Activated T-helper 1 cell treated with anti-CD3 and anti-CD28 coated beads, Interleukin-2, amount 50 U/mL, for 16 hours (primary cell): ENCODE measurements around the gene SRCAP.
A peak's percentile ranks its signal among the peaks of the same experiment; 100 is the strongest.

Experiments used
- DNase-seq, 2 donors: peaks; one replicate each; pipeline ENCODE4 v3.0.0-alpha.2; 2020; ENCODE audit warnings: low read depth in 1 of 2, low spot score in 1 of 2

The SRCAP gene

GRCh38 chr16:30771726-30772125 is 72.8 kb downstream of the SRCAP start:
- DNase-seq = no peak

- DNase-seq = no peak
Observed at GRCh38 chr16:30773826-30774225, 74.9 kb downstream of the SRCAP start.

- no peak for DNase-seq
Observed at GRCh38 chr16:30774367-30775130, 75.6 kb downstream of the SRCAP start.

- DNase-seq = no peak
Observed at GRCh38 chr16:30775131-30775391, 76.1 kb downstream of the SRCAP start.

- DNase-seq = peak in 1 of 2 donors; percentile 35
Observed at GRCh38 chr16:30775392-30776188, 76.6 kb downstream of the SRCAP start.

GRCh38 chr16:30777591-30778297 is 78.8 kb downstream of the SRCAP start:
- no peak for DNase-seq

- no peak for DNase-seq
Observed at GRCh38 chr16:30778549-30779244, 79.7 kb downstream of the SRCAP start.

- DNase-seq = no peak
Observed at GRCh38 chr16:30779596-30779995, 80.6 kb downstream of the SRCAP start.

GRCh38 chr16:30780021-30780420 is 81.0 kb downstream of the SRCAP start:
- DNase-seq = no peak

- no peak for DNase-seq
Observed at GRCh38 chr16:30780549-30780948, 81.6 kb downstream of the SRCAP start.

GRCh38 chr16:30782486-30783279 is 83.7 kb downstream of the SRCAP start:
- DNase-seq = no peak

- no peak for DNase-seq
Observed at GRCh38 chr16:30783280-30784109, 84.5 kb downstream of the SRCAP start.

GRCh38 chr16:30784215-30784614 is 85.2 kb downstream of the SRCAP start:
- DNase-seq = no peak

- no peak for DNase-seq
Observed at GRCh38 chr16:30785126-30786106, 86.4 kb downstream of the SRCAP start.

- DNase-seq = no peak
Observed at GRCh38 chr16:30786115-30786935, 87.4 kb downstream of the SRCAP start.

- no peak for DNase-seq
Observed at GRCh38 chr16:30786936-30787612, 88.1 kb downstream of the SRCAP start, which contains the start of gene ZNF629. Gene ZNF629 (minus strand): TSS chr16:30787205. CDS start chr16:30784482, 2,723 bp downstream.
